ENCODE results near the gene SMG7. TPM values are rescaled to one million over a fixed set of nuclear protein-coding genes. Genes with fewer than 3 reads are reported as not detected.
A peak's percentile ranks its signal among the peaks of the same experiment; 100 is the strongest.
"Not testable (repeated sequence)": the region's sequence is repeated elsewhere in the genome, so short reads cannot be mapped to it uniquely, and the experiment has no call there.

The SMG7 gene
- total RNA-seq (2022): 101 and 107 TPM in 2 replicates
- Bru-seq, nascent RNA: percentile 94 among the genes with signal in this experiment
- percentile 90 among the genes with signal in this experiment for BruChase-seq, experiment 1, labeled RNA remaining after a 6-hour chase
- BruChase-seq, experiment 2, labeled RNA remaining after a 2-hour chase: percentile 91 among the genes with signal in this experiment
- long read RNA-seq, full-length matches to known transcripts: 25 of 92 reads
- long read RNA-seq, partial matches to known transcripts: 36 of 92 reads
- long read RNA-seq, other reads (novel, unspliced or antisense): 31 of 92 reads

DNA sequence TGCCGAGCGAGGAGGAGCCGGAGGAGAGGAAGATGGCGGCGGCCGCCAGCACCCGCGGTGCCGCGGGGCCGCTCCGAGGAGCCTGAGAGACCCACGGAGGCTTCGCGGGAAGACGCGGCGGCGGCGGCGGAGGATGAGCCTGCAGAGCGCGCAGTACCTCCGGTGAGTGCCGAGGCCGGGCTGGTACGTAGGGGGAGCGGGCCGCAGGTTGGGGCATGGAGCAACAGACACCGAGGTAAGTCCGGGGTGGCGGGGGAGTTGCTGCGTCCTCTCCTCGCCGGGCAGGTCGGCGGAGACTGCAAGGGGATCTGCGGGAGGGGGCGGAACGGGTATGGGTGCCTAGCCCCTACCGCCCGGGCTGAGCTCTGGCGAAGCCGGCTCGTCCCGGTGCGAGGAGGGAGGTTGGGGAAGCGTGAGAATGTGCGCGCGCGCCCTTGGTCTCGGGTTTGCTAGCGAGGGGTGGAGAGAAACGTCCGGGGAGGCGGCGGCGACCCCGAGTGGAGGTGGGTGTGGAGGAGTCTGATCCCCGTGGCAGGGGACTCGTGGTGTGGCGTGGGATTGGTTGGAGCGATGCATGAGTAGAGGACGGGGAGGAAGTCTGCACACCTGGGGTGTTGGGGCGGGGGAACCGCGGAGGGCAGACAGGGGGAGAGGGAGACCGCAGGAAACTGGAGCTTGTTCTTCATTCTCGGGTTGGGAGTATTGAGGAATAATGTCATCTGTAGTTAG is at the start of gene SMG7:
TSS of gene SMG7 (plus strand) at position 12 of the 729 bp plus-strand sequence. CDS start at position 134, 122 bp downstream.
- H3K27ac Mint-ChIP-seq (ENCODE audit: low read depth, unreplicated experiment): peak within 1 kb of the TSS; percentile 98
- CTCF ChIA-PET: interaction anchor here (0.6 to 1.3 kb wide), 8 partner anchors 12 to 150 kb away, joined by 3 to 9 read pairs (median 4); no protein-coding TSS in a partner anchor
- no peaks in the 10 kb centered on the region for H3K27me3 Mint-ChIP-seq (ENCODE audit: insufficient read depth, unreplicated experiment)
- TF ChIP-seq CTCF (IDR thresholded peaks at IDR 0.05; ENCODE audit: unreplicated experiment): no peak
- peaks cover 14% of the 10 kb centered on the region for H3K4me1 Mint-ChIP-seq (ENCODE audit: insufficient read depth, unreplicated experiment)
- H3K36me3 Mint-ChIP-seq (ENCODE audit: insufficient read depth, unreplicated experiment): peaks cover 25% of the 10 kb centered on the region
- no peak for DNase-seq (ENCODE audit: unreplicated experiment)
- peak within 1 kb of the TSS; percentile 86 for H3K4me3 Mint-ChIP-seq (ENCODE audit: unreplicated experiment)
- BruUV-seq (replicated peaks): no TSS peak
- intact Hi-C loops (cut with micrococcal nuclease): loop anchor here (1.0 to 5.0 kb wide), 2 partner anchors 161 to 510 kb away; no protein-coding TSS in a partner anchor
- H3K9me3 Mint-ChIP-seq (ENCODE audit: unreplicated experiment): no peaks in the 10 kb centered on the region
- POLR2A ChIA-PET: interaction anchor here (0.5 to 7.1 kb wide), 35 partner anchors 8 to 1279 kb away, joined by 3 to 64 read pairs (median 4); no protein-coding TSS in a partner anchor

- Mint-ChIP-seq H3K4me1 (ENCODE audit: insufficient read depth, unreplicated experiment) (peaks cover 3% of the 10 kb centered on the region), H3K36me3 (ENCODE audit: insufficient read depth, unreplicated experiment) (no peaks in the 10 kb centered on the region), H3K27ac (ENCODE audit: low read depth, unreplicated experiment) (no peak overlapping the region), H3K27me3 (ENCODE audit: insufficient read depth, unreplicated experiment) (peaks cover 10% of the 10 kb centered on the region), H3K9me3 (ENCODE audit: unreplicated experiment) (no peaks in the 10 kb centered on the region), H3K4me3 (ENCODE audit: unreplicated experiment) (no peak overlapping the region)
- intact Hi-C loops (cut with micrococcal nuclease): no loop called here
- CTCF ChIA-PET: interaction anchor here (0.8 kb wide), 1 partner anchor 46 kb away, joined by 3 read pairs; no protein-coding TSS in a partner anchor
- BruUV-seq (replicated peaks): no TSS peak
- no peak for TF ChIP-seq CTCF (IDR thresholded peaks at IDR 0.05; ENCODE audit: unreplicated experiment)
- POLR2A ChIA-PET: interaction anchor here (1.2 kb wide), 1 partner anchor 15 kb away, joined by 4 read pairs; no protein-coding TSS in a partner anchor
- DNase-seq (ENCODE audit: unreplicated experiment): no peak
Observed at GRCh38 chr1:183423541-183423940, 48.8 kb upstream of the SMG7 start.

DNA sequence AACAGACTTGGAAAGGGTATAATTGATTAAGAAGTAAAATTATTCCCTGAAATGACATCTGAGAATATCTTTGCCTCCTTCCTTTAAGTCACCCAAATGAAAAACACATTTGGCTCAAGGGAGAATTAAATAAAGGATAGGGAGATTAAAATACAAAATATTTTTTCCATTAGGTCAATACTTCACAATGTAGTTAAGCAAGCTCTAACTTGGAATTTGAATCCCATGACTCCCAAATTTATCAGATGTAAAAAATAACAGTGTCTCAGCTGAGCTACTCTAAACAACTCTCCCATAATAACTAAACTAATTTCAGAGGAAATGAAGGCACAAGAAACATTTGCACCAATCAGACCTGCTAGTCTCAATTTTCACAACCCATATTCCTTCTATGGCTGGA is 47.6 kb upstream of the SMG7 start:
- Mint-ChIP-seq H3K27me3 (ENCODE audit: insufficient read depth, unreplicated experiment) (no peaks in the 10 kb centered on the region), H3K27ac (ENCODE audit: low read depth, unreplicated experiment) (no peak overlapping the region), H3K4me1 (ENCODE audit: insufficient read depth, unreplicated experiment) (no peaks in the 10 kb centered on the region), H3K9me3 (ENCODE audit: unreplicated experiment) (no peaks in the 10 kb centered on the region), H3K36me3 (ENCODE audit: insufficient read depth, unreplicated experiment) (no peaks in the 10 kb centered on the region), H3K4me3 (ENCODE audit: unreplicated experiment) (no peak overlapping the region)
- intact Hi-C loops (cut with micrococcal nuclease): no loop called here
- no peak for TF ChIP-seq CTCF (IDR thresholded peaks at IDR 0.05; ENCODE audit: unreplicated experiment)
- DNase-seq (ENCODE audit: unreplicated experiment): no peak
- POLR2A ChIA-PET: no interaction called here
- BruUV-seq (replicated peaks): no TSS peak
- CTCF ChIA-PET: interaction anchor here (0.7 kb wide), 1 partner anchor 329 kb away, joined by 3 read pairs; no protein-coding TSS in a partner anchor

DNA sequence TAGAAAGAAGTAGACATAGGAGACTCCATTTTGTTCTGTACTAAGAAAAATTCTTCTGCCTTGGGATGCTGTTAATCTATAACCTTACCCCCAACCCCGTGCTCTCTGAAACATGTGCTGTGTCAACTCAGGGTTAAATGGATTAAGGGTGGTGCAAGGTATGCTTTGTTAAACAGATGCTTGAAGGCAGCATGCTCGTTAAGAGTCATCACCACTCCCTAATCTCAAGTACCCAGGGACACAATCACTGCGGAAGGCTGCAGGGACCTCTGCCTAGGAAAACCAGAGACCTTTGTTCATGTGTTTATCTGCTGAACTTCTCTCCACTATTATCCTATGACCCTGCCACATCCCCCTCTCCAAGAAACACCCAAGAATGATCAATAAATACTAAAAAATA is 44.7 kb upstream of the SMG7 start:
- not testable (repeated sequence) for H3K27me3 Mint-ChIP-seq (ENCODE audit: insufficient read depth, unreplicated experiment)

More for the DNA sequence above, 44.7 kb upstream of the SMG7 start:
- H3K36me3 Mint-ChIP-seq (ENCODE audit: insufficient read depth, unreplicated experiment); intact Hi-C loops (cut with micrococcal nuclease); H3K4me1 Mint-ChIP-seq (ENCODE audit: insufficient read depth, unreplicated experiment); DNase-seq (ENCODE audit: unreplicated experiment); POLR2A ChIA-PET; BruUV-seq (replicated peaks); CTCF ChIA-PET; H3K27ac Mint-ChIP-seq (ENCODE audit: low read depth, unreplicated experiment); H3K4me3 Mint-ChIP-seq (ENCODE audit: unreplicated experiment); H3K9me3 Mint-ChIP-seq (ENCODE audit: unreplicated experiment): not testable (repeated sequence)
